ENCODE measurements around the gene LENEP.

GRCh38 chr1:154968731-154969130, 24.7 kb upstream of the LENEP start:
- TF ChIP-seq SIRT6 (IDR thresholded peaks at IDR 0.05; ENCODE audit: low read length) (no peak), FOSL1 (IDR thresholded peaks at IDR 0.05; ENCODE audit: insufficient read depth, low read depth, low read length) (no peak), POLR2AphosphoS5 (IDR thresholded peaks at IDR 0.05; ENCODE audit: low read depth, low read length) (no peak), EP300 (IDR thresholded peaks at IDR 0.05; ENCODE audit: borderline replicate concordance in 1 of 2, low read depth in 2 of 2, low read length in 2 of 2) (no peak), CTCF (IDR thresholded peaks at IDR 0.05; ENCODE audit: control extremely low read depth in 1 of 3, insufficient read depth in 1 of 3, low read depth in 1 of 3, low read length in 3 of 3) (no peak), SP4 (IDR thresholded peaks at IDR 0.05; ENCODE audit: low read length) (no peak), POLR2A (IDR thresholded peaks at IDR 0.05; ENCODE audit: control extremely low read depth in 1 of 2, low read depth in 2 of 2, low read length in 2 of 2) (no peak), TEAD4 (IDR thresholded peaks at IDR 0.05; ENCODE audit: low read depth, low read length) (no peak), TBP (IDR thresholded peaks at IDR 0.05; ENCODE audit: low read depth, low read length) (no peak), SRF (IDR thresholded peaks at IDR 0.05; ENCODE audit: low read depth, low read length) (no peak), USF2 (IDR thresholded peaks at IDR 0.05; ENCODE audit: low read length) (no peak), MAX (IDR thresholded peaks at IDR 0.05) (no peak), EZH2 (IDR thresholded peaks at IDR 0.05; ENCODE audit: low read depth, low read length, severe bottlenecking) (no peak)
